H9 (cell line): ENCODE measurements around the gene KRTAP16-1. TPM values are rescaled to one million over a fixed set of nuclear protein-coding genes. Genes with fewer than 3 reads are reported as not detected.

Experiments used
- DNase-seq: peaks from one replicate; pipeline ENCODE4 v3.0.0-alpha.2; 2017
- H2AFZ ChIP-seq: one replicate; pipeline ENCODE4 v1.6.1; 2013; ENCODE audit warnings: mild to moderate bottlenecking, low read length, control low read depth, moderate library complexity
- H2AK5ac ChIP-seq: 2 replicates; pipeline ENCODE4 v1.6.1; 2013; ENCODE audit warnings: low read length, control low read depth, mixed read lengths; ENCODE audit not compliant: insufficient read length
- H2BK120ac ChIP-seq: one replicate; pipeline ENCODE4 v1.6.1; 2013; ENCODE audit warnings: low read depth, mild to moderate bottlenecking, low read length, control low read depth, inconsistent platforms; ENCODE audit not compliant: poor library complexity, severe bottlenecking
- H2BK12ac ChIP-seq: 2 replicates; pipeline ENCODE4 v1.6.1; 2013; ENCODE audit warnings: low read length, control low read depth, mixed read lengths, low read depth; ENCODE audit not compliant: insufficient read length
- H2BK15ac ChIP-seq: 2 replicates; pipeline ENCODE4 v1.6.1; 2013; ENCODE audit warnings: low read depth, low read length, control low read depth
- H2BK20ac ChIP-seq: one replicate; pipeline ENCODE4 v1.6.1; 2013; ENCODE audit warnings: low read depth, mild to moderate bottlenecking, low read length, control low read depth, inconsistent platforms; ENCODE audit not compliant: poor library complexity, severe bottlenecking
- H2BK5ac ChIP-seq: 2 replicates; pipeline ENCODE4 v1.6.1; 2013; ENCODE audit warnings: low read length, control low read depth, mixed read lengths; ENCODE audit not compliant: insufficient read length
- H3K14ac ChIP-seq: 2 replicates; pipeline ENCODE4 v1.6.1; 2013; ENCODE audit warnings: low read length, control low read depth; ENCODE audit not compliant: insufficient read depth
- H3K18ac ChIP-seq: 2 replicates; pipeline ENCODE4 v1.6.1; 2013; ENCODE audit warnings: low read depth, mild to moderate bottlenecking, mixed read lengths, low read length, control low read depth; ENCODE audit not compliant: insufficient read length
- H3K23ac ChIP-seq: 2 replicates; pipeline ENCODE4 v1.6.1; 2013; ENCODE audit warnings: low read length, control low read depth, mixed read lengths, low read depth; ENCODE audit not compliant: insufficient read length
- H3K23me2 ChIP-seq: 2 replicates; pipeline ENCODE4 v1.6.1; 2013; ENCODE audit warnings: low read depth, mild to moderate bottlenecking, mixed read lengths, low read length, control low read depth; ENCODE audit not compliant: insufficient read length, poor library complexity, severe bottlenecking
- H3K27ac ChIP-seq: 2 replicates; pipeline ENCODE4 v1.5.1; 2013; ENCODE audit warnings: low read length, control low read depth, mixed read lengths, low read depth; ENCODE audit not compliant: insufficient read length
- H3K27me3 ChIP-seq: 2 replicates; pipeline ENCODE4 v1.6.1; 2013; ENCODE audit warnings: low read length, control low read depth, inconsistent platforms; ENCODE audit not compliant: insufficient read depth
- H3K4ac ChIP-seq: 2 replicates; pipeline ENCODE4 v1.6.1; 2013; ENCODE audit warnings: low read depth, mild to moderate bottlenecking, control low read depth, inconsistent platforms, low read length, moderate library complexity
- H3K4me1 ChIP-seq: 2 replicates; pipeline ENCODE4 v1.6.1; 2013; ENCODE audit warnings: low read length, control low read depth, inconsistent platforms; ENCODE audit not compliant: insufficient read depth
- H3K4me2 ChIP-seq: 2 replicates; pipeline ENCODE4 v1.6.1; 2013; ENCODE audit warnings: low read length, control low read depth, mixed read lengths; ENCODE audit not compliant: insufficient read length, insufficient read depth
- H3K56ac ChIP-seq: 2 replicates; pipeline ENCODE4 v1.6.1; 2013; ENCODE audit warnings: low read depth, mild to moderate bottlenecking, mixed read lengths, low read length, control low read depth; ENCODE audit not compliant: insufficient read length
- H3K79me1 ChIP-seq: 2 replicates; pipeline ENCODE4 v1.6.1; 2013; ENCODE audit warnings: low read depth, mild to moderate bottlenecking, moderate library complexity, low read length, control low read depth, inconsistent platforms; ENCODE audit not compliant: insufficient read depth, poor library complexity, severe bottlenecking
- H3K79me2 ChIP-seq: 2 replicates; pipeline ENCODE4 v1.6.1; 2013; ENCODE audit warnings: low read length, control low read depth, inconsistent platforms; ENCODE audit not compliant: insufficient read depth
- H3K9ac ChIP-seq: 2 replicates; pipeline ENCODE4 v1.6.1; 2013; ENCODE audit warnings: low read length, control low read depth, mixed read lengths; ENCODE audit not compliant: insufficient read length; ENCODE audit errors: extremely low read depth
- H3K9me3 ChIP-seq: one replicate; pipeline ENCODE4 v1.6.1; 2013; ENCODE audit warnings: low read depth, low read length, inconsistent platforms; ENCODE audit not compliant: control insufficient read depth
- H3T11ph ChIP-seq: one replicate; pipeline ENCODE4 v1.6.1; 2013; ENCODE audit warnings: mild to moderate bottlenecking, low read length, control low read depth, inconsistent platforms
- H4K20me1 ChIP-seq: one replicate; pipeline ENCODE4 v1.6.1; 2013; ENCODE audit not compliant: control insufficient read depth, insufficient read length, insufficient read depth
- H4K5ac ChIP-seq: 2 replicates; pipeline ENCODE4 v1.6.1; 2013; ENCODE audit warnings: low read depth, mild to moderate bottlenecking, mixed read lengths, low read length, control low read depth; ENCODE audit not compliant: insufficient read length
- H4K8ac ChIP-seq: replicated peaks from 2 replicates; pipeline ENCODE4 v1.6.1; 2013; ENCODE audit warnings: low read length, control low read depth, mixed read lengths, low read depth; ENCODE audit not compliant: insufficient read length
- H4K91ac ChIP-seq: 2 replicates; pipeline ENCODE4 v1.6.1; 2013; ENCODE audit warnings: low read depth, mild to moderate bottlenecking, moderate library complexity, mixed read lengths, low read length, control low read depth; ENCODE audit not compliant: insufficient read length
- H3K27ac Mint-ChIP-seq, 3 experiments: 2 replicates in 2 of 3; 3 replicates in 1 of 3; pipeline ENCODE4 v1.8.0; 2020 to 2021; ENCODE audit warnings: mixed read lengths in 3 of 3, mild to moderate bottlenecking in 1 of 3, moderate library complexity in 1 of 3
- H3K27me3 Mint-ChIP-seq: 2 replicates; pipeline ENCODE4 v1.8.0; 2021; ENCODE audit warnings: low read depth, mild to moderate bottlenecking, moderate library complexity, mixed read lengths
- H3K36me3 Mint-ChIP-seq, 3 experiments: 2 replicates in 2 of 3; 3 replicates in 1 of 3; pipeline ENCODE4 v1.8.0; 2020 to 2021; ENCODE audit warnings: low read depth in 3 of 3, mixed read lengths in 3 of 3; ENCODE audit not compliant: insufficient read depth in 1 of 3
- H3K4me1 Mint-ChIP-seq, 2 experiments: 2 replicates each; pipeline ENCODE4 v1.8.0; 2020; ENCODE audit warnings: mixed read lengths in 2 of 2
- H3K4me3 Mint-ChIP-seq, 2 experiments: 2 replicates in 1 of 2; 3 replicates in 1 of 2; pipeline ENCODE4 v1.8.0; 2020 to 2021; ENCODE audit warnings: mild to moderate bottlenecking in 2 of 2, mixed read lengths in 2 of 2, moderate library complexity in 1 of 2
- H3K9me3 Mint-ChIP-seq, 2 experiments: 2 replicates in 1 of 2; 3 replicates in 1 of 2; pipeline ENCODE4 v1.8.0; 2020; ENCODE audit warnings: mild to moderate bottlenecking in 2 of 2, mixed read lengths in 2 of 2, moderate library complexity in 1 of 2
- CTCF ChIP-seq: fragments of 200-600 bp; sonication (generic); conservative IDR thresholded peaks from 3 replicates; pipeline ENCODE4 v1.8.0; 2021; ENCODE audit warnings: antibody characterized with exemption, mild to moderate bottlenecking
- WGBS: extraction: QIAGEN DNeasy Blood & Tissue Kit; methylation state at CpG from one replicate; pipeline ENCODE4 v1.1.7; 2013; ENCODE audit warnings: missing lambda C conversion rate, low lambda C conversion rate, mixed read lengths; ENCODE audit not compliant: insufficient read length; ENCODE audit errors: extremely low coverage; 5-methylcytosine and 5-hydroxymethylcytosine counted together
- total RNA-seq: library from RNA; stranded (reverse); gene quantifications from 2 replicates; pipeline ENCODE4 v1.2.1, GENCODE V29; 2021

Gene KRTAP16-1
- total RNA-seq, 1 experiment from 2014 or later: not detected

GRCh38 chr17:41335747-41336146 is 26.6 kb upstream of the KRTAP16-1 start:
- H2BK5ac ChIP-seq: no peak overlapping the region
- H3K36me3 Mint-ChIP-seq: no peaks in the 10 kb centered on the region; a peak in 1 of 7 replicates
- no peak overlapping the region for H3K4me3 Mint-ChIP-seq
- no peak overlapping the region for H3K23ac ChIP-seq
- H4K8ac ChIP-seq: no peak overlapping the region
- no peak overlapping the region for H2AFZ ChIP-seq
- H3K4me1 Mint-ChIP-seq: peaks cover 0 to 9% of the 10 kb centered on the region in 2 experiments; a peak in 3 of 4 replicates
- no peak overlapping the region for H2AK5ac ChIP-seq
- no peak overlapping the region for H4K5ac ChIP-seq
- no peaks in the 10 kb centered on the region for H3K79me2 ChIP-seq
- no peaks in the 10 kb centered on the region; a peak in 2 of 5 replicates for H3K9me3 Mint-ChIP-seq
- no peaks in the 10 kb centered on the region for H3K79me1 ChIP-seq
- no peak overlapping the region for H2BK12ac ChIP-seq
- H3K18ac ChIP-seq: no peak overlapping the region
- no CpG with 5 or more reads among the region's 1 CpG for WGBS
- H4K20me1 ChIP-seq: no peaks in the 10 kb centered on the region
- no peaks in the 10 kb centered on the region for H3K9me3 ChIP-seq
- TF ChIP-seq CTCF: no peak
- no peak overlapping the region for H3K56ac ChIP-seq
- no peak overlapping the region for H3K14ac ChIP-seq
- H3K9ac ChIP-seq: no peak overlapping the region
- no peak overlapping the region for H2BK20ac ChIP-seq
- H3K27me3 ChIP-seq: no peaks in the 10 kb centered on the region
- H2BK120ac ChIP-seq: no peak overlapping the region
- peaks cover 10% of the 10 kb centered on the region for H3K27me3 Mint-ChIP-seq
- no peak overlapping the region for H4K91ac ChIP-seq
- no peak overlapping the region for H2BK15ac ChIP-seq
- H3T11ph ChIP-seq: no peak overlapping the region
- no peak for DNase-seq
- no peaks in the 10 kb centered on the region for H3K23me2 ChIP-seq
- H3K4me1 ChIP-seq: no peaks in the 10 kb centered on the region
- no peak overlapping the region for H3K27ac Mint-ChIP-seq
- no peak overlapping the region for H3K27ac ChIP-seq
- no peak overlapping the region for H3K4me2 ChIP-seq
- H3K4ac ChIP-seq: no peak overlapping the region
